ENCODE data around the gene PRKN.

DNA sequence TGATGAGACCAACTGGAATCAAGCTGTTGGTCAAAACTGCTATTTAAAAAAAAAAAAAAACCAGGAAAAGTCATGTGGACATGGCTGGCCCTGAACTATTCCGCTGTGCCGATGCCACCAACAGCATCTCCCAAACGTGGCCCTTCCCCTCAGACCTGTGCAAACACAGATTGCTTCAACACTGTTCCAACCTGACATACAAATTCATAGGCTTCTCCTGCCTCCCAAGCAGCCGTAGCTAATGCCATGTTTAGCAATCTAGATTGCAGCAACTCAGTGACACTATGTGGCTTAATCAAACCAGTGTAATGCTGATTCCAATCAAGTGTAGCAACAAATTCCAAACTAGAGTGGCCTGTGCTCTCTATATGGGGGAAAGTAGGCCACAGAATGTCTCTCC, 16.2 kb downstream of the PRKN start:
- TF ChIP-seq, protein P1, sequence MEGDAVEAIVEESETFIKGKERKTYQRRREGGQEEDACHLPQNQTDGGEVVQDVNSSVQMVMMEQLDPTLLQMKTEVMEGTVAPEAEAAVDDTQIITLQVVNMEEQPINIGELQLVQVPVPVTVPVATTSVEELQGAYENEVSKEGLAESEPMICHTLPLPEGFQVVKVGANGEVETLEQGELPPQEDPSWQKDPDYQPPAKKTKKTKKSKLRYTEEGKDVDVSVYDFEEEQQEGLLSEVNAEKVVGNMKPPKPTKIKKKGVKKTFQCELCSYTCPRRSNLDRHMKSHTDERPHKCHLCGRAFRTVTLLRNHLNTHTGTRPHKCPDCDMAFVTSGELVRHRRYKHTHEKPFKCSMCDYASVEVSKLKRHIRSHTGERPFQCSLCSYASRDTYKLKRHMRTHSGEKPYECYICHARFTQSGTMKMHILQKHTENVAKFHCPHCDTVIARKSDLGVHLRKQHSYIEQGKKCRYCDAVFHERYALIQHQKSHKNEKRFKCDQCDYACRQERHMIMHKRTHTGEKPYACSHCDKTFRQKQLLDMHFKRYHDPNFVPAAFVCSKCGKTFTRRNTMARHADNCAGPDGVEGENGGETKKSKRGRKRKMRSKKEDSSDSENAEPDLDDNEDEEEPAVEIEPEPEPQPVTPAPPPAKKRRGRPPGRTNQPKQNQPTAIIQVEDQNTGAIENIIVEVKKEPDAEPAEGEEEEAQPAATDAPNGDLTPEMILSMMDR (IDR thresholded peaks at IDR 0.05), result no peak
- no peak for TF ChIP-seq POLR2A (IDR thresholded peaks at IDR 0.05)

Measured in tibial nerve (tissue), 3 donors.